Activated CD8-positive, alpha-beta memory T cell treated with anti-CD3 and anti-CD28 coated beads, Interleukin-2, amount 10 ng/mL, durations not matched to agents 7 days and 5 days (primary cell): ENCODE measurements around the gene PSRC1. TPM values are rescaled to one million over a fixed set of nuclear protein-coding genes. Genes with fewer than 3 reads are reported as not detected.

Experiments
- ATAC-seq: fragments of 150-1000 bp; cut with Tn5 transposase; one replicate; pipeline ENCODE4 v1.10.0; 2021; ENCODE audit warnings: moderate library complexity
- CTCF ChIA-PET: fragments of 350-600 bp; sonication (Branson Sonifier 250); formaldehyde crosslinking; loops from one replicate; lab custom pipeline; 2021; ENCODE audit warnings: antibody characterized with exemption; lab: Charles Lee
- DNase-seq: peaks from one replicate; pipeline ENCODE4 v3.0.0-alpha.2; 2020
- H3K27ac Mint-ChIP-seq: one replicate; pipeline ENCODE4 v1.8.0; 2021; ENCODE audit warnings: mild to moderate bottlenecking, mixed read lengths
- H3K27me3 Mint-ChIP-seq: one replicate; pipeline ENCODE4 v1.8.0; 2021; ENCODE audit warnings: mixed read lengths
- H3K36me3 Mint-ChIP-seq: one replicate; pipeline ENCODE4 v1.8.0; 2021; ENCODE audit warnings: mild to moderate bottlenecking, mixed read lengths
- H3K4me1 Mint-ChIP-seq: one replicate; pipeline ENCODE4 v1.8.0; 2021; ENCODE audit warnings: mixed read lengths
- H3K4me3 Mint-ChIP-seq: one replicate; pipeline ENCODE4 v1.8.0; 2021; ENCODE audit warnings: mild to moderate bottlenecking, moderate library complexity, mixed read lengths
- H3K9me3 Mint-ChIP-seq: one replicate; pipeline ENCODE4 v1.8.0; 2022; ENCODE audit warnings: low read depth, mixed read lengths
- total RNA-seq, 2 experiments: library from RNA; stranded (reverse); gene quantifications; one replicate each; pipeline ENCODE4 v1.2.3, GENCODE V29; 2021

Gene PSRC1
- total RNA-seq: 10 to 100 TPM; 19.6 to 36.1 TPM

- H3K27ac Mint-ChIP-seq: peak within 1 kb of the TSS; percentile 96
- H3K27me3 Mint-ChIP-seq: no peaks in the 10 kb centered on the region
- no peaks in the 10 kb centered on the region for H3K9me3 Mint-ChIP-seq
- peak; percentile 97 for ATAC-seq
- CTCF ChIA-PET: interaction anchor here (0.7 to 9.5 kb wide), 15 partner anchors 19 to 357 kb away, joined by 3 to 196 read pairs (median 3); partner anchors contain the start of genes ATXN7L2, CYB561D1, GNAI3 and PSMA5
- H3K4me1 Mint-ChIP-seq: peaks cover 25% of the 10 kb centered on the region
- H3K4me3 Mint-ChIP-seq: peak within 1 kb of the TSS; percentile 98
- H3K36me3 Mint-ChIP-seq: peaks cover 15% of the 10 kb centered on the region
- DNase-seq: peak; percentile 94
Observed at GRCh38 chr1:109282952-109283747, at the start of gene PSRC1. Gene PSRC1 (minus strand): TSS chr1:109283145.

GRCh38 chr1:109331113-109331512 lies 48.2 kb upstream of the PSRC1 start:
- CTCF ChIA-PET: no interaction called here
- H3K27ac Mint-ChIP-seq: no peak overlapping the region
- no peak for ATAC-seq

GRCh38 chr1:109327285-109327684 lies 44.3 kb upstream of the PSRC1 start:
- Mint-ChIP-seq H3K9me3 (peaks cover 10% of the 10 kb centered on the region), H3K36me3 (peaks cover 12% of the 10 kb centered on the region), H3K4me3 (no peak overlapping the region), H3K4me1 (peaks cover 1% of the 10 kb centered on the region), H3K27me3 (peaks cover 13% of the 10 kb centered on the region), H3K27ac (no peak overlapping the region)
- ATAC-seq (no peak), DNase-seq (no peak)
- CTCF ChIA-PET: no interaction called here

More at GRCh38 chr1:109331113-109331512, 48.2 kb upstream of the PSRC1 start:
- no peak for DNase-seq
- Mint-ChIP-seq H3K4me3 (no peak overlapping the region), H3K4me1 (no peaks in the 10 kb centered on the region), H3K27me3 (peaks cover 11% of the 10 kb centered on the region), H3K36me3 (peaks cover 18% of the 10 kb centered on the region), H3K9me3 (peaks cover 13% of the 10 kb centered on the region)

GRCh38 chr1:109322974-109323373 lies 40.0 kb upstream of the PSRC1 start:
- CTCF ChIA-PET: interaction anchor here (0.8 kb wide), 1 partner anchor 19 kb away, joined by 3 read pairs; no protein-coding TSS in a partner anchor
- Mint-ChIP-seq H3K4me3 (no peak overlapping the region), H3K9me3 (no peaks in the 10 kb centered on the region), H3K27me3 (peaks cover 4% of the 10 kb centered on the region), H3K27ac (no peak overlapping the region), H3K4me1 (peaks cover 3% of the 10 kb centered on the region), H3K36me3 (no peaks in the 10 kb centered on the region)
- ATAC-seq: no peak
- DNase-seq: no peak

GRCh38 chr1:109319114-109319513 lies 36.2 kb upstream of the PSRC1 start:
- no peak for ATAC-seq
- H3K4me1 Mint-ChIP-seq: peaks cover 3% of the 10 kb centered on the region
- H3K27me3 Mint-ChIP-seq: peaks cover 4% of the 10 kb centered on the region
- no peak overlapping the region for H3K27ac Mint-ChIP-seq
- H3K4me3 Mint-ChIP-seq: no peak overlapping the region
- no peak for DNase-seq
- no peaks in the 10 kb centered on the region for H3K9me3 Mint-ChIP-seq
- CTCF ChIA-PET: no interaction called here
- no peaks in the 10 kb centered on the region for H3K36me3 Mint-ChIP-seq

- no peak overlapping the region for H3K27ac Mint-ChIP-seq
- H3K9me3 Mint-ChIP-seq: no peaks in the 10 kb centered on the region
- no peak for DNase-seq
- H3K36me3 Mint-ChIP-seq: no peaks in the 10 kb centered on the region
- peaks cover 2% of the 10 kb centered on the region for H3K27me3 Mint-ChIP-seq
- ATAC-seq: no peak
- H3K4me1 Mint-ChIP-seq: no peaks in the 10 kb centered on the region
- CTCF ChIA-PET: no interaction called here
- no peak overlapping the region for H3K4me3 Mint-ChIP-seq
Observed at GRCh38 chr1:109316506-109316905, 33.6 kb upstream of the PSRC1 start.

- Mint-ChIP-seq H3K4me3 (no peak overlapping the region), H3K27me3 (peaks cover 6% of the 10 kb centered on the region)
- CTCF ChIA-PET: interaction anchor here (0.7 to 1.5 kb wide), 3 partner anchors 19 to 325 kb away, joined by 3 to 4 read pairs (median 3); no protein-coding TSS in a partner anchor
Observed at GRCh38 chr1:109315288-109315687, 32.3 kb upstream of the PSRC1 start.

GRCh38 chr1:109314795-109315194 lies 31.9 kb upstream of the PSRC1 start:
- Mint-ChIP-seq H3K27ac (no peak overlapping the region), H3K4me1 (no peaks in the 10 kb centered on the region), H3K9me3 (no peaks in the 10 kb centered on the region), H3K27me3 (peaks cover 6% of the 10 kb centered on the region), H3K4me3 (no peak overlapping the region), H3K36me3 (no peaks in the 10 kb centered on the region)
- DNase-seq: no peak
- CTCF ChIA-PET: interaction anchor here (0.7 to 1.5 kb wide), 2 partner anchors 51 to 325 kb away, joined by 3 read pairs; no protein-coding TSS in a partner anchor
- ATAC-seq: no peak

More at GRCh38 chr1:109315288-109315687, 32.3 kb upstream of the PSRC1 start:
- ATAC-seq: no peak
- Mint-ChIP-seq H3K36me3 (no peaks in the 10 kb centered on the region), H3K4me1 (no peaks in the 10 kb centered on the region), H3K9me3 (no peaks in the 10 kb centered on the region), H3K27ac (no peak overlapping the region)
- no peak for DNase-seq

GRCh38 chr1:109312978-109313775 lies 30.2 kb upstream of the PSRC1 start:
- Mint-ChIP-seq H3K27me3 (peaks cover 11% of the 10 kb centered on the region), H3K36me3 (no peaks in the 10 kb centered on the region), H3K4me3 (no peak overlapping the region), H3K27ac (no peak overlapping the region), H3K4me1 (no peaks in the 10 kb centered on the region), H3K9me3 (no peaks in the 10 kb centered on the region)
- DNase-seq: no peak
- ATAC-seq: no peak
- CTCF ChIA-PET: interaction anchor here (1.0 kb wide), 1 partner anchor 8 kb away, joined by 3 read pairs; no protein-coding TSS in a partner anchor

GRCh38 chr1:109312246-109312645 lies 29.3 kb upstream of the PSRC1 start:
- no peak for ATAC-seq
- CTCF ChIA-PET: interaction anchor here (0.9 to 1.1 kb wide), 3 partner anchors 9 to 87 kb away, joined by 3 to 4 read pairs (median 3); no protein-coding TSS in a partner anchor

GRCh38 chr1:109309347-109309746 lies 26.4 kb upstream of the PSRC1 start:
- no peaks in the 10 kb centered on the region for H3K9me3 Mint-ChIP-seq
- no peaks in the 10 kb centered on the region for H3K4me1 Mint-ChIP-seq
- CTCF ChIA-PET: interaction anchor here (1.1 kb wide), 1 partner anchor 224 kb away, joined by 3 read pairs; no protein-coding TSS in a partner anchor
- DNase-seq: no peak
- no peak overlapping the region for H3K4me3 Mint-ChIP-seq
- H3K27me3 Mint-ChIP-seq: peaks cover 11% of the 10 kb centered on the region
- no peak for ATAC-seq
- no peak overlapping the region for H3K27ac Mint-ChIP-seq
- H3K36me3 Mint-ChIP-seq: no peaks in the 10 kb centered on the region

More at GRCh38 chr1:109312246-109312645, 29.3 kb upstream of the PSRC1 start:
- Mint-ChIP-seq H3K4me3 (no peak overlapping the region), H3K36me3 (no peaks in the 10 kb centered on the region), H3K27me3 (peaks cover 11% of the 10 kb centered on the region), H3K27ac (no peak overlapping the region), H3K4me1 (no peaks in the 10 kb centered on the region), H3K9me3 (no peaks in the 10 kb centered on the region)
- DNase-seq: no peak

GRCh38 chr1:109307274-109308021 lies 24.5 kb upstream of the PSRC1 start:
- CTCF ChIA-PET: interaction anchor here (1.5 kb wide), 1 partner anchor 195 kb away, joined by 3 read pairs; a partner anchor contains a TSS
- ATAC-seq: no peak
- Mint-ChIP-seq H3K27me3 (peaks cover 9% of the 10 kb centered on the region), H3K36me3 (no peaks in the 10 kb centered on the region), H3K4me3 (no peak overlapping the region), H3K4me1 (no peaks in the 10 kb centered on the region), H3K27ac (no peak overlapping the region), H3K9me3 (no peaks in the 10 kb centered on the region)
- no peak for DNase-seq
